Testis (tissue), 2 donors: ENCODE measurements around the gene TMEM234.

Experiments used
- POLR2A ChIP-seq: fragments of 450-650 bp; IDR thresholded peaks from one replicate; pipeline ENCODE4 v1.6.1; 2017; ENCODE audit warnings: antibody characterized with exemption, mild to moderate bottlenecking, moderate library complexity
- TF ChIP-seq, protein P1 (sequence below), 3 experiments: fragments of 450-650 bp in 2 of 3; fragments of 200-600 bp in 1 of 3; sonication (generic) in 1 of 3; IDR thresholded peaks; one replicate each; pipeline ENCODE4 v1.5.1; 2016 to 2019; ENCODE audit warnings: antibody characterized with exemption in 3 of 3, mild to moderate bottlenecking in 2 of 3, moderate library complexity in 1 of 3

- no peak for TF ChIP-seq POLR2A
- TF ChIP-seq, protein P1, sequence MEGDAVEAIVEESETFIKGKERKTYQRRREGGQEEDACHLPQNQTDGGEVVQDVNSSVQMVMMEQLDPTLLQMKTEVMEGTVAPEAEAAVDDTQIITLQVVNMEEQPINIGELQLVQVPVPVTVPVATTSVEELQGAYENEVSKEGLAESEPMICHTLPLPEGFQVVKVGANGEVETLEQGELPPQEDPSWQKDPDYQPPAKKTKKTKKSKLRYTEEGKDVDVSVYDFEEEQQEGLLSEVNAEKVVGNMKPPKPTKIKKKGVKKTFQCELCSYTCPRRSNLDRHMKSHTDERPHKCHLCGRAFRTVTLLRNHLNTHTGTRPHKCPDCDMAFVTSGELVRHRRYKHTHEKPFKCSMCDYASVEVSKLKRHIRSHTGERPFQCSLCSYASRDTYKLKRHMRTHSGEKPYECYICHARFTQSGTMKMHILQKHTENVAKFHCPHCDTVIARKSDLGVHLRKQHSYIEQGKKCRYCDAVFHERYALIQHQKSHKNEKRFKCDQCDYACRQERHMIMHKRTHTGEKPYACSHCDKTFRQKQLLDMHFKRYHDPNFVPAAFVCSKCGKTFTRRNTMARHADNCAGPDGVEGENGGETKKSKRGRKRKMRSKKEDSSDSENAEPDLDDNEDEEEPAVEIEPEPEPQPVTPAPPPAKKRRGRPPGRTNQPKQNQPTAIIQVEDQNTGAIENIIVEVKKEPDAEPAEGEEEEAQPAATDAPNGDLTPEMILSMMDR (IDR thresholded peaks at IDR 0.05), result no peak
These were observed 33.2 kb upstream of the TMEM234 start for GRCh38 chr1:32255072-32256071.
